ENCODE measurements around the gene LRRC8B.

Gene LRRC8B

GRCh38 chr1:89512996-89513720 is 11.5 kb upstream of the LRRC8B start:
- no peak overlapping the region for H3K9ac ChIP-seq (ENCODE audit: low read depth, low read length)
- no peaks in the 10 kb centered on the region for H4K20me1 ChIP-seq (ENCODE audit: insufficient read depth, low read length)
- TF ChIP-seq CTCF (IDR thresholded peaks at IDR 0.05; ENCODE audit: borderline replicate concordance, extremely low read depth, low read length, poor library complexity, severe bottlenecking) = no peak
- TF ChIP-seq EZH2 (IDR thresholded peaks at IDR 0.05; ENCODE audit: borderline replicate concordance, low read depth, low read length, severe bottlenecking) = no peak
- DNase-seq (no peak), ATAC-seq (ENCODE audit: insufficient read depth, low read depth) (no peak)
- no peak overlapping the region for H3K27ac ChIP-seq (ENCODE audit: low read length)
- H3K9me3 ChIP-seq (ENCODE audit: insufficient read depth, low read length, severe bottlenecking) = peaks cover 2% of the 10 kb centered on the region
- H3K36me3 ChIP-seq (ENCODE audit: insufficient read depth, low read length) = no peaks in the 10 kb centered on the region
- no peak overlapping the region for H3K4me2 ChIP-seq (ENCODE audit: insufficient read depth, low read length)
- H3K27me3 ChIP-seq (ENCODE audit: insufficient read depth, low read length, poor library complexity) = no peaks in the 10 kb centered on the region
- H3K4me3 ChIP-seq (ENCODE audit: low read depth in 1 of 2, low read length in 2 of 2) = no peak overlapping the region
- H3K79me2 ChIP-seq (ENCODE audit: insufficient read depth, low read length) = no peaks in the 10 kb centered on the region
- H2AFZ ChIP-seq (ENCODE audit: low read depth, low read length) = no peak overlapping the region; the same call in 1 of the 2 replicates
- no peaks in the 10 kb centered on the region for H3K4me1 ChIP-seq (ENCODE audit: insufficient read depth, low read length)

- Histone ChIP-seq H2AFZ (ENCODE audit: low read depth, low read length) (no peak overlapping the region), H3K36me3 (ENCODE audit: insufficient read depth, low read length) (no peaks in the 10 kb centered on the region), H3K27ac (ENCODE audit: low read length) (no peak overlapping the region), H4K20me1 (ENCODE audit: insufficient read depth, low read length) (no peaks in the 10 kb centered on the region), H3K27me3 (ENCODE audit: insufficient read depth, low read length, poor library complexity) (no peaks in the 10 kb centered on the region), H3K4me1 (ENCODE audit: insufficient read depth, low read length) (no peaks in the 10 kb centered on the region), H3K79me2 (ENCODE audit: insufficient read depth, low read length) (no peaks in the 10 kb centered on the region), H3K4me2 (ENCODE audit: insufficient read depth, low read length) (no peak overlapping the region), H3K9me3 (ENCODE audit: insufficient read depth, low read length, severe bottlenecking) (no peaks in the 10 kb centered on the region), H3K9ac (ENCODE audit: low read depth, low read length) (no peak overlapping the region), H3K4me3 (ENCODE audit: low read depth in 1 of 2, low read length in 2 of 2) (no peak overlapping the region)
- no peak for ATAC-seq (ENCODE audit: insufficient read depth, low read depth)
- TF ChIP-seq CTCF (IDR thresholded peaks at IDR 0.05; ENCODE audit: borderline replicate concordance, extremely low read depth, low read length, poor library complexity, severe bottlenecking) = no peak
- no peak for TF ChIP-seq EZH2 (IDR thresholded peaks at IDR 0.05; ENCODE audit: borderline replicate concordance, low read depth, low read length, severe bottlenecking)
- DNase-seq = no peak
Observed at GRCh38 chr1:89516055-89516454, 8.6 kb upstream of the LRRC8B start.

GRCh38 chr1:89518221-89518631 is 6.4 kb upstream of the LRRC8B start:
- H3K4me1 ChIP-seq (ENCODE audit: insufficient read depth, low read length) = no peaks in the 10 kb centered on the region
- peak overlapping the region; percentile 20; the same call in 1 of the 2 replicates for H2AFZ ChIP-seq (ENCODE audit: low read depth, low read length)
- no peak overlapping the region for H3K9ac ChIP-seq (ENCODE audit: low read depth, low read length)
- no peaks in the 10 kb centered on the region for H3K36me3 ChIP-seq (ENCODE audit: insufficient read depth, low read length)
- no peaks in the 10 kb centered on the region for H3K27me3 ChIP-seq (ENCODE audit: insufficient read depth, low read length, poor library complexity)
- H3K27ac ChIP-seq (ENCODE audit: low read length) = no peak overlapping the region
- H3K4me3 ChIP-seq (ENCODE audit: low read depth in 1 of 2, low read length in 2 of 2) = no peak overlapping the region
- no peaks in the 10 kb centered on the region for H3K9me3 ChIP-seq (ENCODE audit: insufficient read depth, low read length, severe bottlenecking)
- ATAC-seq (ENCODE audit: insufficient read depth, low read depth) (no peak), DNase-seq (no peak)
- TF ChIP-seq CTCF (IDR thresholded peaks at IDR 0.05; ENCODE audit: borderline replicate concordance, extremely low read depth, low read length, poor library complexity, severe bottlenecking) = no peak
- no peaks in the 10 kb centered on the region for H3K79me2 ChIP-seq (ENCODE audit: insufficient read depth, low read length)
- no peaks in the 10 kb centered on the region for H4K20me1 ChIP-seq (ENCODE audit: insufficient read depth, low read length)
- no peak overlapping the region for H3K4me2 ChIP-seq (ENCODE audit: insufficient read depth, low read length)

Measured in DND-41 (cell line).